ENCODE measurements around the gene C5AR2. TPM values are rescaled to one million over a fixed set of nuclear protein-coding genes. Genes with fewer than 3 reads are reported as not detected.
A peak's percentile ranks its signal among the peaks of the same experiment; 100 is the strongest.

The C5AR2 gene
- total and polyA plus RNA-seq, 2 experiments from 2014 or later: 0.28 TPM; not detected in 1

DNA sequence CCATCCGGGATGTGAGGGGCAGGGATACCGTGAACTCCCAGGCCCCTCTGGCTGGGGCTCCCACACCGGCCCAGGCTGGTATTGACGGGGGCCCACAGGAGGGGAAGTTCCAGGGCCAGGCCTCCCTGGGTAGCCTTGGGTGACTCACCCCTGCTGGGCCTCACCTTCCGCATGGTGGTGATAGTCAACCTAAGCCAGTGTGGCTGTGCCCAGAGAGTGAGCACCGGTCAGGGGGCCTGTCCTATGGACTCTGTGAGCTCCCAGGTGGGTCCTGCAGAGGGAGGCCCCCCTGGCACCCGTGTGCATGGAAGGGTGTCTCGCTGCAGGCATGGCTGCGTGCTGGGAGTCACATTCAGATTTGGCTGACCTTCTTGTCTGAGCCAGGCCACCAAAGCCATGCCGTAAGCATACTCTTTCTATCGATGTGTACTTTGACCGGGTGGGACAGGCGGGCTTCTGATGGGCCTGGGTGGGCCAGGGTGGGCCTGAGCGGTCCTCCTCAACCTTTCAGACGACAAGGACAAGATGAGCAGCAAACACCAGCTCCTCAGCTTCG lies 44.7 kb downstream of the C5AR2 start (continued):
- TF ChIP-seq, protein P1, sequence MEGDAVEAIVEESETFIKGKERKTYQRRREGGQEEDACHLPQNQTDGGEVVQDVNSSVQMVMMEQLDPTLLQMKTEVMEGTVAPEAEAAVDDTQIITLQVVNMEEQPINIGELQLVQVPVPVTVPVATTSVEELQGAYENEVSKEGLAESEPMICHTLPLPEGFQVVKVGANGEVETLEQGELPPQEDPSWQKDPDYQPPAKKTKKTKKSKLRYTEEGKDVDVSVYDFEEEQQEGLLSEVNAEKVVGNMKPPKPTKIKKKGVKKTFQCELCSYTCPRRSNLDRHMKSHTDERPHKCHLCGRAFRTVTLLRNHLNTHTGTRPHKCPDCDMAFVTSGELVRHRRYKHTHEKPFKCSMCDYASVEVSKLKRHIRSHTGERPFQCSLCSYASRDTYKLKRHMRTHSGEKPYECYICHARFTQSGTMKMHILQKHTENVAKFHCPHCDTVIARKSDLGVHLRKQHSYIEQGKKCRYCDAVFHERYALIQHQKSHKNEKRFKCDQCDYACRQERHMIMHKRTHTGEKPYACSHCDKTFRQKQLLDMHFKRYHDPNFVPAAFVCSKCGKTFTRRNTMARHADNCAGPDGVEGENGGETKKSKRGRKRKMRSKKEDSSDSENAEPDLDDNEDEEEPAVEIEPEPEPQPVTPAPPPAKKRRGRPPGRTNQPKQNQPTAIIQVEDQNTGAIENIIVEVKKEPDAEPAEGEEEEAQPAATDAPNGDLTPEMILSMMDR (conservative IDR thresholded peaks at IDR 0.05; ENCODE audit: low read depth in 2 of 2): no peak
- TF ChIP-seq REST (IDR thresholded peaks at IDR 0.05; ENCODE audit: unreplicated experiment): no peak

DNA sequence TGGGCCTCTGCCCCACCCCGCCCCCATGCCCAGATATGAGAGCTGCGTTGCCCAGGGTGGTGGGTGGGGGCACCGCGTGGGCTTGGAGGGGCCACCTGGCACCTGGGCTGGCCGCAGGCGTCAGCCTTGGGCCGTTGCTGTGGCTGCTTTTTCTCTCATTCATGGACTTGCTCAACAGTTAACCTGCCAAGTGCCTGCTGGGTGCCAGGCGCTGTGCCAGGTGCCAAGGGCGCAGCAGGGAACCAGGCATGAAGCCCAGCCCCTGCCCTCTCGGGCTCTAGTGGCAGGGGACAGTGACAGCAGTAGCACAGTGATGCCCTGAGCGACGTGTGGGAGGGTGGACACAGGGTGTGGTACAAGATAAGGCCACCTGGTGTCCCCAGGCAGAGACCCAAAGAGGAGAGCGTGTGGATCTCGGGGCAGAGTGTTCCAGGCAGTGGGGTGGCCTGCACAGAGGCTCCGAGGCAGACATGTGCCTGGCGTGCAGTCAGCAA lies 45.3 kb downstream of the C5AR2 start:
- no peaks in the 10 kb centered on the region for H3K9me2 ChIP-seq (ENCODE audit: insufficient read depth)
- peaks cover 59% of the 10 kb centered on the region for H3K36me3 Mint-ChIP-seq (ENCODE audit: low read depth)

More for the DNA sequence above, 45.3 kb downstream of the C5AR2 start:
- Histone ChIP-seq H3F3A (replicated peaks; ENCODE audit: low read depth) (peaks cover 3% of the 10 kb centered on the region; the same call in 1 of the 2 replicates), H3K27me3 (ENCODE audit: insufficient read depth) (no peaks in the 10 kb centered on the region), H3K4me2 (no peak overlapping the region), H3K36me3 (ENCODE audit: insufficient read depth) (0 out of 2 replicates have a peak, but pooled peaks cover 9% of the 10 kb centered on the region), H3K4me3 (no peak overlapping the region), H2AFZ (no peak overlapping the region), H4K20me1 (replicated peaks; ENCODE audit: insufficient read depth) (no peaks in the 10 kb centered on the region; the same call in 1 of the 2 replicates), H3K4me1 (ENCODE audit: insufficient read depth) (no peaks in the 10 kb centered on the region), H3K27ac (ENCODE audit: low read depth) (no peak overlapping the region), H3K79me2 (replicated peaks; ENCODE audit: insufficient read depth) (no peaks in the 10 kb centered on the region)
- Mint-ChIP-seq H3K27me3 (ENCODE audit: insufficient read depth, low read depth, poor library complexity) (peaks cover 10% of the 10 kb centered on the region), H3K27ac (no peak overlapping the region), H3K4me1 (no peaks in the 10 kb centered on the region; the same call in 2 of the 3 replicates), H3K4me3 (no peak overlapping the region), H3K9me3 (no peaks in the 10 kb centered on the region)
- ATAC-seq (no peak), DNase-seq (ENCODE audit: low spot score) (no peak)
- TF ChIP-seq, protein P1 (conservative IDR thresholded peaks at IDR 0.05; ENCODE audit: low read depth in 2 of 2): 0 out of 4 replicates have a peak, but pooled peaks of 1 of the 2 experiments have one; percentile 11
- TF ChIP-seq POLR2AphosphoS5 (IDR thresholded peaks at IDR 0.05; ENCODE audit: low read depth): no peak
- no peak for TF ChIP-seq ETS1 (IDR thresholded peaks at IDR 0.05)

Measured in GM23338 (cell line).